Mucosa of descending colon (tissue), 3 donors: ENCODE results near the gene ELF2. TPM values are rescaled to one million over a fixed set of nuclear protein-coding genes. Genes with fewer than 3 reads are reported as not detected.

ENCODE experiments used
- ATAC-seq: fragments of 200-7000 bp; cut with Tn5 transposase; one replicate; pipeline ENCODE4 v1.9.1; 2020; ENCODE audit warnings: mild to moderate bottlenecking, moderate library complexity
- DNase-seq, 3 donors: peaks; one replicate each; pipeline ENCODE4 v3.0.0-alpha.2; 2020
- H3K36me3 ChIP-seq: fragments of 200-600 bp; one replicate; pipeline ENCODE4 v1.8.0; 2021; ENCODE audit warnings: low read depth, mild to moderate bottlenecking
- H3K4me1 ChIP-seq: fragments of 200-600 bp; one replicate; pipeline ENCODE4 v1.8.0; 2021; ENCODE audit warnings: low read depth, mild to moderate bottlenecking
- H3K4me3 ChIP-seq: fragments of 200-600 bp; one replicate; pipeline ENCODE4 v1.8.0; 2021; ENCODE audit warnings: mild to moderate bottlenecking
- H3K9me3 ChIP-seq: fragments of 200-600 bp; one replicate; pipeline ENCODE4 v1.8.0; 2021; ENCODE audit warnings: mild to moderate bottlenecking
- CTCF ChIP-seq: fragments of 200-600 bp; IDR thresholded peaks from one replicate; pipeline ENCODE4 v1.8.0; 2022; ENCODE audit warnings: antibody characterized with exemption, mild to moderate bottlenecking
- intact Hi-C, 2 donors: fragments of 100-400 bp; cut with DNase I in 1 of 2; cut with micrococcal nuclease in 1 of 2; formaldehyde crosslinking; loops; one replicate each; pipeline versions ENCODE4 v1.11.0 to v1.11.1; 2022; cut with DNase I, micrococcal nuclease
- total RNA-seq, 3 donors: library from RNA; stranded (reverse); fragmentation: NEBNext Ultra II Directional in 2 of 3; extraction: Animal tissue kit (Norgen Biotek cat#: 25700) in 2 of 3; gene quantifications; one replicate each; pipeline versions ENCODE4 v1.2.1 to v1.2.4, GENCODE V29; 2021 to 2023
- donor health status: DM: no; HTN: no; CAD: no; lungs with moderate emphysema.
- donor health status: DM: no; HTN: no; CAD: no.
- donor health status: DM: no; HTN: yes; CAD: no.

Gene ELF2
- total RNA-seq, 3 donors from 2014 or later = 34.9 to 67.2 (median 51.9) TPM

- H3K4me1 ChIP-seq = peaks cover 16% of the 10 kb centered on the region
- no peaks in the 10 kb centered on the region for H3K9me3 ChIP-seq
- intact Hi-C loops = no loop called here
- ATAC-seq = no peak
- H3K36me3 ChIP-seq = no peaks in the 10 kb centered on the region
- TF ChIP-seq CTCF = no peak
- DNase-seq = no peak
- H3K4me3 ChIP-seq = no peak overlapping the region
Measured at GRCh38 chr4:139085141-139085540, 91.9 kb downstream of the ELF2 start.

GRCh38 chr4:139084804-139085093, 92.3 kb downstream of the ELF2 start:
- no peak for TF ChIP-seq CTCF
- intact Hi-C loops = no loop called here
- no peaks in the 10 kb centered on the region for H3K36me3 ChIP-seq
- H3K4me3 ChIP-seq = peak overlapping the region; percentile 80
- ATAC-seq (no peak), DNase-seq (no peak)
- no peaks in the 10 kb centered on the region for H3K9me3 ChIP-seq
- peaks cover 16% of the 10 kb centered on the region for H3K4me1 ChIP-seq

- ATAC-seq (peak; percentile 82), DNase-seq (peak; percentile 91 to 96 (median 93))
- no peaks in the 10 kb centered on the region for H3K36me3 ChIP-seq
- TF ChIP-seq CTCF = peak; percentile 25
- peak overlapping the region; percentile 80 for H3K4me3 ChIP-seq
- H3K9me3 ChIP-seq = no peaks in the 10 kb centered on the region
- intact Hi-C loops = no loop called here
- peaks cover 16% of the 10 kb centered on the region for H3K4me1 ChIP-seq
Measured at GRCh38 chr4:139083956-139084803, 92.8 kb downstream of the ELF2 start.

- ATAC-seq = peak; percentile 64
- H3K9me3 ChIP-seq = no peaks in the 10 kb centered on the region
- peak in 2 of 3 donors; percentile 59 to 86 for DNase-seq
- no peaks in the 10 kb centered on the region for H3K36me3 ChIP-seq
- no peak for TF ChIP-seq CTCF
- peak overlapping the region; percentile 80 for H3K4me3 ChIP-seq
- intact Hi-C loops = no loop called here
- peaks cover 16% of the 10 kb centered on the region for H3K4me1 ChIP-seq
Measured at GRCh38 chr4:139083607-139083955, 93.4 kb downstream of the ELF2 start.

- peak; percentile 87 for ATAC-seq
- intact Hi-C loops = no loop called here
- TF ChIP-seq CTCF = no peak
- H3K36me3 ChIP-seq = no peaks in the 10 kb centered on the region
- peak overlapping the region; percentile 80 for H3K4me3 ChIP-seq
- no peaks in the 10 kb centered on the region for H3K9me3 ChIP-seq
- DNase-seq = peak; percentile 96 to 98 (median 97)
- peaks cover 16% of the 10 kb centered on the region for H3K4me1 ChIP-seq
Measured at GRCh38 chr4:139082750-139083606, 94.0 kb downstream of the ELF2 start.
